ENCODE measurements around the gene PSMC3IP. TPM values are rescaled to one million over a fixed set of nuclear protein-coding genes. Genes with fewer than 3 reads are reported as not detected.

PSMC3IP gene
- total RNA-seq, 2 experiments from 2014 or later: 19.2 to 21.8 TPM

- H3K4me1 Mint-ChIP-seq (ENCODE audit: low read depth): peaks cover 64% of the 10 kb centered on the region
- H3K36me3 Mint-ChIP-seq (ENCODE audit: low read depth): peaks cover 79% of the 10 kb centered on the region
- peak; percentile 93 for DNase-seq
- H3K4me3 Mint-ChIP-seq: peak within 1 kb of the TSS; percentile 85
- CTCF ChIA-PET: interaction anchor here (0.7 to 6.0 kb wide), 8 partner anchors 10 to 196 kb away, joined by 3 to 57 read pairs (median 4); partner anchors contain the start of genes NAGLU, PSMC3IP, RETREG3 and TUBG1
- H3K27me3 Mint-ChIP-seq (ENCODE audit: low read depth): no peaks in the 10 kb centered on the region
- POLR2A ChIA-PET: interaction anchor here (0.6 to 4.1 kb wide), 10 partner anchors 10 to 794 kb away, joined by 3 to 47 read pairs (median 4); partner anchors contain the start of gene PSMC3IP
- ATAC-seq: peak; percentile 75
- no peaks in the 10 kb centered on the region for H3K9me3 Mint-ChIP-seq (ENCODE audit: insufficient read depth)
- peak within 1 kb of the TSS; percentile 98 for H3K27ac Mint-ChIP-seq
Measured at GRCh38 chr17:42566883-42567573, 10.5 kb downstream of the PSMC3IP start, which contains the start of gene MLX. Gene MLX, plus strand, starts transcription at chr17:42567100. Its CDS starts 25 bp downstream, at chr17:42567125.

DNA sequence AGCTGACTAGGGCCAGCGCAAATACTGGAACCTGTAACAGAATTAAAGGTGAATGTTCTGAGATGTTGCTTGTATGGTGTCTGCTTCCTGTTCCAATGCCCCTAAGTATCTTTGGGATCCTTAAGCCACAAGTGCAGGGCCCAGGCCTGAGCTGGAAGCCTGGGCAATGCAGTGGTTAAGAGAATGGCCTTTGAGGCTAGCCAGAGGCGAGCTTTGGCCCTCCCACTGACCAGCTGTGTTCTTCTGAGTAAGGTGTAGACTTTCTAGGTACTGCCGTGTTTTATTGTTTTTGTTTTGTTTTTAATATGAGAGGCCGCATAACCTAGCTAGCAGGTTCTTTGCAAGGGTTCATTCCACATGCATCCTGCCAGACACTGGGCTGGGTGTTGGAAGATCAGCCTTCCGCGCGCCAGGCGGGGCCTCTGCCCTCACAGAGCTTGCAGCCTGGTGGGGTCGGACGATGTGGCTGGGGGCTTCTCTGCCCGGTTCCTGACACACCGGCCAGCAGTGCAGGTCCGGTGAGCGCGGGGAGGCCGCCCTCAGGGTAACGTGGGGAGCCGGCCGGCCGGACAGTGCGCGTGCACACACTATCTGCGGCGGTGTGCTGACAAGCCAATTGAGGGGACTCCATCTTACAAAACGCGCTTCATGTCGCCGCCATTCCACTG lies 11.2 kb downstream of the PSMC3IP start:
- Mint-ChIP-seq H3K9me3 (ENCODE audit: insufficient read depth) (no peaks in the 10 kb centered on the region), H3K4me1 (ENCODE audit: low read depth) (peaks cover 66% of the 10 kb centered on the region), H3K4me3 (peak overlapping the region; percentile 85), H3K27me3 (ENCODE audit: low read depth) (no peaks in the 10 kb centered on the region), H3K36me3 (ENCODE audit: low read depth) (peaks cover 72% of the 10 kb centered on the region), H3K27ac (peak overlapping the region; percentile 98)
- DNase-seq (no peak), ATAC-seq (no peak)
- ChIA-PET CTCF (interaction anchor here (1.9 to 6.0 kb wide), 2 partner anchors 11 to 117 kb away, joined by 5 to 57 read pairs; partner anchors contain the start of gene PSMC3IP), POLR2A (interaction anchor here (0.6 to 4.1 kb wide), 8 partner anchors 9 to 207 kb away, joined by 3 to 47 read pairs (median 3); partner anchors contain the start of genes PSMC3IP and RETREG3)

- DNase-seq (no peak), ATAC-seq (no peak)
- peaks cover 65% of the 10 kb centered on the region for H3K36me3 Mint-ChIP-seq (ENCODE audit: low read depth)
- H3K27me3 Mint-ChIP-seq (ENCODE audit: low read depth): no peaks in the 10 kb centered on the region
- peaks cover 64% of the 10 kb centered on the region for H3K4me1 Mint-ChIP-seq (ENCODE audit: low read depth)
- POLR2A ChIA-PET: interaction anchor here (0.6 to 2.4 kb wide), 4 partner anchors 9 to 43 kb away, joined by 3 to 8 read pairs (median 3); partner anchors contain the start of gene RETREG3
- H3K27ac Mint-ChIP-seq: peak overlapping the region; percentile 98
- no peak overlapping the region for H3K4me3 Mint-ChIP-seq
- H3K9me3 Mint-ChIP-seq (ENCODE audit: insufficient read depth): no peaks in the 10 kb centered on the region
- CTCF ChIA-PET: interaction anchor here (6.0 kb wide), 1 partner anchor 12 kb away, joined by 57 read pairs; the partner anchor contains the start of gene PSMC3IP
Measured at GRCh38 chr17:42565523-42566214, 11.9 kb downstream of the PSMC3IP start.

GRCh38 chr17:42564815-42565522 lies 12.6 kb downstream of the PSMC3IP start:
- Mint-ChIP-seq H3K27me3 (ENCODE audit: low read depth) (no peaks in the 10 kb centered on the region), H3K9me3 (ENCODE audit: insufficient read depth) (no peaks in the 10 kb centered on the region), H3K27ac (peak overlapping the region; percentile 20), H3K4me1 (ENCODE audit: low read depth) (peaks cover 65% of the 10 kb centered on the region), H3K4me3 (peak overlapping the region; percentile 40), H3K36me3 (ENCODE audit: low read depth) (peaks cover 60% of the 10 kb centered on the region)
- no peak for DNase-seq
- ChIA-PET POLR2A (interaction anchor here (0.8 to 1.5 kb wide), 4 partner anchors 12 to 259 kb away, joined by 3 to 7 read pairs (median 3); partner anchors contain the start of genes BECN1, PSMC3IP and TUBG1), CTCF (interaction anchor here (6.0 kb wide), 1 partner anchor 12 kb away, joined by 57 read pairs; the partner anchor contains the start of gene PSMC3IP)
- ATAC-seq: no peak

GRCh38 chr17:42563950-42564349 lies 13.6 kb downstream of the PSMC3IP start:
- peaks cover 59% of the 10 kb centered on the region for H3K4me1 Mint-ChIP-seq (ENCODE audit: low read depth)
- no peaks in the 10 kb centered on the region for H3K9me3 Mint-ChIP-seq (ENCODE audit: insufficient read depth)

DNA sequence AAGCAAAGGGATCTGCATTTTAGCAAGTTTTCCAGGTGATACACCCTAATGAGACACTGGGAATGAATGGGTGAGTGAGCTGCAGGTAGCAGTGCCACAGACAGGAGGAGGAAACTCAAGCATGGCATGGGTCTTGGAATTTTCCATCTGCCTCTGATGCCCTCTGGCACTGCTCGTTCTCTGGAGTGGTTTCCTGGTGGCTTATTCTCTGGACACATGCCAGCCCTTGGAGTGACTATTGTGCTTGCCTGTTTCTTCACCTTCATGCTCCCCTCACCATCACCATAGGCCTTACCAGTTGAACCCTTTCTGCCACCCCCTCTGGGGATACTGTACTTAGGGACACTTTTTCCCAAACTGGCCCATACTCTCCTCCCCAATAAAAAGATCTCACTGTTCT lies 14.0 kb downstream of the PSMC3IP start:
- DNase-seq: no peak
- ChIA-PET POLR2A (interaction anchor here (1.1 kb wide), 1 partner anchor 9 kb away, joined by 4 read pairs; no protein-coding TSS in a partner anchor), CTCF (interaction anchor here (1.3 to 6.0 kb wide), 2 partner anchors 14 to 200 kb away, joined by 5 to 57 read pairs; partner anchors contain the start of gene PSMC3IP)
- ATAC-seq: no peak
- H3K27ac Mint-ChIP-seq: peak overlapping the region; percentile 66
- no peaks in the 10 kb centered on the region for H3K27me3 Mint-ChIP-seq (ENCODE audit: low read depth)
- H3K4me1 Mint-ChIP-seq (ENCODE audit: low read depth): peaks cover 55% of the 10 kb centered on the region
- peak overlapping the region; percentile 94 for H3K4me3 Mint-ChIP-seq
- H3K9me3 Mint-ChIP-seq (ENCODE audit: insufficient read depth): no peaks in the 10 kb centered on the region
- H3K36me3 Mint-ChIP-seq (ENCODE audit: low read depth): peaks cover 46% of the 10 kb centered on the region

More at GRCh38 chr17:42563950-42564349, 13.6 kb downstream of the PSMC3IP start:
- POLR2A ChIA-PET: interaction anchor here (0.8 to 1.5 kb wide), 4 partner anchors 13 to 261 kb away, joined by 3 to 7 read pairs (median 3); partner anchors contain the start of genes BECN1, PSMC3IP and TUBG1
- DNase-seq (no peak), ATAC-seq (no peak)
- CTCF ChIA-PET: interaction anchor here (1.3 to 6.0 kb wide), 2 partner anchors 13 to 199 kb away, joined by 5 to 57 read pairs; partner anchors contain the start of gene PSMC3IP
- Mint-ChIP-seq H3K27me3 (ENCODE audit: low read depth) (no peaks in the 10 kb centered on the region), H3K36me3 (ENCODE audit: low read depth) (peaks cover 50% of the 10 kb centered on the region), H3K4me3 (peak overlapping the region; percentile 94), H3K27ac (peak overlapping the region; percentile 66)

- ATAC-seq (no peak), DNase-seq (no peak)
- ChIA-PET POLR2A (interaction anchor here (1.1 kb wide), 1 partner anchor 8 kb away, joined by 4 read pairs; no protein-coding TSS in a partner anchor), CTCF (no interaction called here)
- Mint-ChIP-seq H3K27me3 (ENCODE audit: low read depth) (no peaks in the 10 kb centered on the region), H3K4me1 (ENCODE audit: low read depth) (peaks cover 52% of the 10 kb centered on the region), H3K9me3 (ENCODE audit: insufficient read depth) (no peaks in the 10 kb centered on the region), H3K27ac (peak overlapping the region; percentile 92), H3K4me3 (peak overlapping the region; percentile 94), H3K36me3 (ENCODE audit: low read depth) (peaks cover 45% of the 10 kb centered on the region)
Measured at GRCh38 chr17:42563143-42563509, 14.4 kb downstream of the PSMC3IP start.

DNA sequence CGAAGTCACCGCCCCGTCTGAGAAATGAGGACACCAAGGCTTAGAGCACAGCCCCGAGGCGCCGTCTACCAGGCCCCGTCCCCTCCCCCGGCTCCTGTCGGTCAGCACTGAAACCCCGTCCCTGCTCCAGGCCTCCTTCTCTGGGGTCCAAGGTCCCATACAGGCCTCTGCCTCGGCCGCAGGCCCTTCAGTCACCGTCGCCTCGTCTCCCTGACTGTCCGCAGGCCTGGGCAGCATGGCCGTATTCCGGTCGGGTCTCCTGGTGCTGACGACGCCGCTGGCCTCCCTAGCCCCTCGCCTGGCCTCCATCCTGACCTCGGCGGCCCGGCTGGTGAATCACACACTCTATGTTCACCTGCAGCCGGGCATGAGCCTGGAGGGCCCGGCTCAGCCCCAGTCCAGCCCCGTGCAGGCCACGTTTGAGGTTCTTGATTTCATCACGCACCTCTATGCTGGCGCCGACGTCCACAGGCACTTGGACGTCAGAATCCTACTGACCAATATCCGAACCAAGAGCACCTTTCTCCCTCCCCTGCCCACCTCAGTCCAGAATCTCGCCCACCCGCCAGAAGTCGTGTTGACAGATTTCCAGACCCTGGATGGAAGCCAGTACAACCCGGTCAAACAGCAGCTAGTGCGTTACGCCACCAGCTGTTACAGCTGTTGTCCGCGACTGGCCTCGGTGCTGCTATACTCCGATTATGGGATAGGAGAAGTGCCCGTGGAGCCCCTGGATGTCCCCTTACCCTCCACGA lies 15.0 kb downstream of the PSMC3IP start:
- Mint-ChIP-seq H3K27ac (peak overlapping the region; percentile 92), H3K27me3 (ENCODE audit: low read depth) (no peaks in the 10 kb centered on the region), H3K36me3 (ENCODE audit: low read depth) (peaks cover 41% of the 10 kb centered on the region), H3K4me1 (ENCODE audit: low read depth) (peaks cover 47% of the 10 kb centered on the region), H3K9me3 (ENCODE audit: insufficient read depth) (no peaks in the 10 kb centered on the region), H3K4me3 (peak overlapping the region; percentile 94)
- ChIA-PET CTCF (no interaction called here), POLR2A (interaction anchor here (0.6 to 1.1 kb wide), 3 partner anchors 8 to 271 kb away, joined by 3 to 4 read pairs (median 3); no protein-coding TSS in a partner anchor)
- DNase-seq: no peak
- ATAC-seq: peak; percentile 14

GRCh38 chr17:42561897-42562387 lies 15.6 kb downstream of the PSMC3IP start, which contains the start of gene COASY:
Gene COASY, plus strand, starts transcription at chr17:42562148. Its CDS starts 475 bp downstream, at chr17:42562623.
- H3K27ac Mint-ChIP-seq: peak within 1 kb of the TSS; percentile 92
- ChIA-PET POLR2A (interaction anchor here (0.9 kb wide), 1 partner anchor 15 kb away, joined by 3 read pairs; no protein-coding TSS in a partner anchor), CTCF (no interaction called here)
- H3K9me3 Mint-ChIP-seq (ENCODE audit: insufficient read depth): no peaks in the 10 kb centered on the region
- H3K36me3 Mint-ChIP-seq (ENCODE audit: low read depth): peaks cover 38% of the 10 kb centered on the region
- peak within 1 kb of the TSS; percentile 94 for H3K4me3 Mint-ChIP-seq
- ATAC-seq (peak; percentile 74), DNase-seq (peak; percentile 96)
- peaks cover 46% of the 10 kb centered on the region for H3K4me1 Mint-ChIP-seq (ENCODE audit: low read depth)
- H3K27me3 Mint-ChIP-seq (ENCODE audit: low read depth): no peaks in the 10 kb centered on the region

DNA sequence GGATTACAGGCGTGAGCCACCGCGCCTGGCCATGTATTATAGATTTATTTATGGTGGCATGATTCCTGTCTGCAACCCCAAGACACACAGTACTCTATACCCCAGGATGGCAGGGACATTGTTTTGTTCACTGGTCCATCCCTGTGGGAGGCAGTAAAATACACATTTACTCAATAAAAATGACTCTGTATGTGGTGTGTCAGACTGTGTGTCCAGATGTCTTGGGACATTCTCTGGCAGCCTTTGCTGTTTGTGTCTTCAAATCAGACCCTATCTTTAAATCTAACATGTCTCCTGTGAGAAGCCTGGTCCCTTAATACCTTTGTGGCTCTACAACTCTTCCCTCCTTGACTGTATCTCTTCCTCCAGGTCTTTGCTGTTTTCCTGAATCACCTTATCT lies 17.3 kb downstream of the PSMC3IP start:
- ATAC-seq: no peak
- peaks cover 24% of the 10 kb centered on the region for H3K36me3 Mint-ChIP-seq (ENCODE audit: low read depth)
- no peaks in the 10 kb centered on the region for H3K27me3 Mint-ChIP-seq (ENCODE audit: low read depth)
- H3K4me3 Mint-ChIP-seq: no peak overlapping the region
- no peak overlapping the region for H3K27ac Mint-ChIP-seq
- ChIA-PET POLR2A (interaction anchor here (1.0 kb wide), 1 partner anchor 16 kb away, joined by 4 read pairs; no protein-coding TSS in a partner anchor), CTCF (interaction anchor here (1.2 kb wide), 1 partner anchor 12 kb away, joined by 6 read pairs; no protein-coding TSS in a partner anchor)
- no peaks in the 10 kb centered on the region for H3K9me3 Mint-ChIP-seq (ENCODE audit: insufficient read depth)
- peaks cover 47% of the 10 kb centered on the region for H3K4me1 Mint-ChIP-seq (ENCODE audit: low read depth)
- no peak for DNase-seq
